GM10248 (cell line): ENCODE measurements around the gene HNRNPR.
"Not testable (repeated sequence)": the region's sequence is repeated elsewhere in the genome, so short reads cannot be mapped to it uniquely, and the experiment has no call there.

Experiments
- CTCF ChIA-PET: fragments of 300-600 bp; sonication (Branson Sonifier 250); formaldehyde crosslinking; extraction: SDS; loops from one replicate; lab custom pipeline; 2021; ENCODE audit warnings: antibody characterized with exemption; lab: Yijun Ruan, JAX
- POLR2A ChIA-PET: fragments of 350-650 bp; sonication (Branson Sonifier 250); formaldehyde crosslinking; extraction: SDS; loops from one replicate; lab custom pipeline; 2020; ENCODE audit warnings: antibody characterized with exemption; lab: Yijun Ruan, JAX
- DNase-seq: peaks from one replicate; pipeline ENCODE4 v3.0.0; 2012; ENCODE audit errors: extremely low spot score
- TF ChIP-seq, protein P1 (sequence below): IDR thresholded peaks from 2 replicates; pipeline ENCODE4 v1.5.1; 2012; ENCODE audit warnings: mild to moderate bottlenecking, low read depth; ENCODE audit errors: extremely low read depth, missing control alignments, control extremely low read depth

The HNRNPR gene

DNA sequence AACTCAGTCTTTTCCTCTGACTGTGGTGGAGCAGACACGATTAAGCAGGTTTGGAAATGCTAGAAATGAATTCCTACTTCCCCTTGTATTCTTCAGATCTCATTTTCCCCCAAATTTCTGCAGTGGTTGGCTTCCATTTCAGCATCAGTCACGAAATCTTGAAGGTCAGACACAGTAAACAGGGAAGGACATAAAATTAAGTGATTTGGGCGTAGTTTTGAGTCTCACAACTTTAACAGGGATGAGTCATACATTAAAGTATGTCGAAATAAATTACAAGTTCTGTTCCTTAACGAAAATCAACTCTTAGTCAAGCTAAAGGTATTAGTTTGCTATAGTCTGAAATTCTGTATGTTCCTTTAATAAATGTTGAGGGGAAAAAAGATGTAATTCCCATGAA lies 61.1 kb downstream of the HNRNPR start:
- no peak for DNase-seq
- ChIA-PET CTCF (interaction anchor here (1.1 to 1.2 kb wide), 2 partner anchors 15 to 37 kb away, joined by 3 to 4 read pairs; no protein-coding TSS in a partner anchor), POLR2A (no interaction called here)
- TF ChIP-seq, protein P1, sequence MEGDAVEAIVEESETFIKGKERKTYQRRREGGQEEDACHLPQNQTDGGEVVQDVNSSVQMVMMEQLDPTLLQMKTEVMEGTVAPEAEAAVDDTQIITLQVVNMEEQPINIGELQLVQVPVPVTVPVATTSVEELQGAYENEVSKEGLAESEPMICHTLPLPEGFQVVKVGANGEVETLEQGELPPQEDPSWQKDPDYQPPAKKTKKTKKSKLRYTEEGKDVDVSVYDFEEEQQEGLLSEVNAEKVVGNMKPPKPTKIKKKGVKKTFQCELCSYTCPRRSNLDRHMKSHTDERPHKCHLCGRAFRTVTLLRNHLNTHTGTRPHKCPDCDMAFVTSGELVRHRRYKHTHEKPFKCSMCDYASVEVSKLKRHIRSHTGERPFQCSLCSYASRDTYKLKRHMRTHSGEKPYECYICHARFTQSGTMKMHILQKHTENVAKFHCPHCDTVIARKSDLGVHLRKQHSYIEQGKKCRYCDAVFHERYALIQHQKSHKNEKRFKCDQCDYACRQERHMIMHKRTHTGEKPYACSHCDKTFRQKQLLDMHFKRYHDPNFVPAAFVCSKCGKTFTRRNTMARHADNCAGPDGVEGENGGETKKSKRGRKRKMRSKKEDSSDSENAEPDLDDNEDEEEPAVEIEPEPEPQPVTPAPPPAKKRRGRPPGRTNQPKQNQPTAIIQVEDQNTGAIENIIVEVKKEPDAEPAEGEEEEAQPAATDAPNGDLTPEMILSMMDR: no peak

DNA sequence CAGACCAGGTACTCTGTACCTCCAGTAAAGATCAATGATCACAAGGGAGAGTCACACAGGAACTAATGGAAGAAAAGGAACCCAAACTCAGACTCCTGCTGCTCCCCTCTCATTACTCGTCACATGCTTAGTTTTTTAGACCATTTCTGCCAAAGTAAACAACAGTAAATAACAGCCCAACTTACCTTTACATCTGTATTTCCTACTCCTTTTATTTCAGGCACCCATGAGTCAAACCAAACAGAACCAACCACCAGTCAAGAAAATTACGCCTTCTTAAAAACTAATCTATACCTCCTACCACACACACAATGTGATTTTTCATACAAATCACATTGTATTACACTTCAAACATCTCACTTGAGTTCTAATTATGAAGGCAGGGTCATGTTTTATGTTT lies 65.4 kb downstream of the HNRNPR start:
- ChIA-PET CTCF (interaction anchor here (1.0 kb wide), 1 partner anchor 63 kb away, joined by 3 read pairs; no protein-coding TSS in a partner anchor), POLR2A (no interaction called here)
- DNase-seq: no peak
- TF ChIP-seq, protein P1: no peak

DNA sequence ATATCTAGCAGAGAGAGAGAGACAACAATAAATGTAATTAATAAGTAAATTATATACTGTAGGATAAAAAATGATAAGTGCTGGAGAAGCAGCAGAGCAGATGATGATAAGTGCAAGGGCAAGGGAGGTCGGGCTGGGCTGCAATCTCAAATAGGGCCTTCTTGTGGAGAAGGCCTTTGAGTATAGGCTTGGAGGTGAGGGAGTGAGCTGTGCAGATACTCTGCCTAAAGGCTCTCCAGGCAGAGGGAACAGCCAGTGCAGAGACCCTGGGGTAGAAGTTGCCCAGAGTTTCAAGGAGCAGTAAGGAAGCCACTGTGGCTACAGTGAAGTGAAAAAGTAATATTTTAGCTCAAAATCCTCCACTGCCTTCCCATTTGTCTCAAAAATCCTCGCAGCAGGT lies 67.6 kb downstream of the HNRNPR start:
- CTCF ChIA-PET: no interaction called here
- POLR2A ChIA-PET: no interaction called here

DNA sequence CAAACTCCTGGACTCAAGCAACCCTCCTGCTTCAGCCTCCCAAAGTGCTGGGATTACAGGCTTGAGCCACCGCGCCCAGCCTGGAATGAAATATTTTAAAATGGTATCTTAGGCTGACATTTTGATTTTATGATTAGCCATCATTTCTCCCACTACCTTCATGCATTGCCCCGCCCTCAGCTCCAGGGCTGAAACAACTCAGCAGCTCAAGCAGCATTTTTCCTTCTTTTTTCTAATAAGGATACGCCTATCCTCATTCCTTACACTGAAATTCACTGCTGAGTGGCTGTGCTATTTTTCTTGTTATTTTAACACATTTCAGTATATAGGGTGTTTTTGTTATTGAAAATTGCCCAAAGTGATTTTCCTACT lies 70.0 kb downstream of the HNRNPR start:
- no peak for DNase-seq
- TF ChIP-seq, protein P1: no peak
- POLR2A ChIA-PET: no interaction called here
- CTCF ChIA-PET: interaction anchor here (2.3 kb wide), 1 partner anchor 90 kb away, joined by 7 read pairs; no protein-coding TSS in a partner anchor

More for the DNA sequence above, 67.6 kb downstream of the HNRNPR start:
- DNase-seq: no peak
- TF ChIP-seq, protein P1: no peak

- DNase-seq: no peak
- CTCF ChIA-PET: no interaction called here
- POLR2A ChIA-PET: no interaction called here
- TF ChIP-seq, protein P1: no peak
Observed at GRCh38 chr1:23273450-23274133, 70.5 kb downstream of the HNRNPR start.

- ChIA-PET POLR2A (no interaction called here), CTCF (interaction anchor here (0.7 to 2.1 kb wide), 5 partner anchors 9 to 79 kb away, joined by 3 to 7 read pairs (median 3); partner anchors contain the start of gene HTR1D)
- no peak for DNase-seq
- TF ChIP-seq, protein P1: no peak
Observed at GRCh38 chr1:23263380-23263887, 80.7 kb downstream of the HNRNPR start.

- DNase-seq, POLR2A ChIA-PET, CTCF ChIA-PET: not testable (repeated sequence)
Observed at GRCh38 chr1:23258082-23258481, 86.0 kb downstream of the HNRNPR start.

GRCh38 chr1:23257371-23257770 lies 86.7 kb downstream of the HNRNPR start:
- DNase-seq, POLR2A ChIA-PET: not testable (repeated sequence)

More at GRCh38 chr1:23257371-23257770, 86.7 kb downstream of the HNRNPR start:
- CTCF ChIA-PET: not testable (repeated sequence)
